HCT116 (cell line): Measurements from ENCODE around the gene MINK1. TPM values are rescaled to one million over a fixed set of nuclear protein-coding genes. Genes with fewer than 3 reads are reported as not detected.

Experiments used
- ATAC-seq: fragments of 200-7000 bp; cut with Tn5 transposase; 2 replicates; pipeline ENCODE4 v1.9.1; 2020; ENCODE audit warnings: mild to moderate bottlenecking, moderate library complexity
- BruUV-seq: library from RNA; stranded (reverse); fragments of 400-500 nt; replicated peaks from 2 replicates; lab custom pipeline; 2021; lab: Mats Ljungman, UMichigan
- CTCF ChIA-PET: fragments of 300-600 bp; sonication (Branson Sonifier 250); formaldehyde crosslinking; loops from one replicate; lab custom pipeline; 2021; ENCODE audit warnings: antibody characterized with exemption; lab: Charles Lee
- POLR2A ChIA-PET: fragments of 300-600, 350-600 bp; sonication (Branson Sonifier 250); formaldehyde crosslinking; loops from one replicate; lab custom pipeline; 2021; ENCODE audit warnings: antibody characterized with exemption; lab: Charles Lee
- RAD21 ChIA-PET, 2 experiments: fragments of 300-600 bp; sonication (Branson Sonifier 250); formaldehyde crosslinking; loops; one replicate each; lab custom pipeline; 2023; ENCODE audit warnings: low total read pairs in 2 of 2; ENCODE audit not compliant: uncharacterized antibody in 2 of 2, unreplicated experiment in 2 of 2, low non-redundant PET in 1 of 2; lab: Charles Lee
- DNase-seq: peaks from one replicate; pipeline ENCODE4 v3.0.0-alpha.2; 2010; ENCODE audit warnings: low read depth, low spot score
- H2AFZ ChIP-seq: fragments of 200-600 bp; shearing (Covaris generic), sonication (generic); 2 replicates; pipeline ENCODE4 v1.6.1; 2017; ENCODE audit warnings: low read depth, mixed run types, mixed read lengths, antibody characterized with exemption, low read length; ENCODE audit not compliant: poor library complexity, severe bottlenecking
- H3K27ac ChIP-seq: 2 replicates; pipeline ENCODE4 v1.5.1; 2012; ENCODE audit warnings: low read depth, low read length
- H3K27me3 ChIP-seq: fragments of 200-600 bp; sonication (generic); 2 replicates; pipeline ENCODE4 v1.6.1; 2016; ENCODE audit warnings: mixed run types, low read length, mixed read lengths; ENCODE audit not compliant: insufficient read depth
- H3K36me3 ChIP-seq, 2 experiments: fragments of 200-500 bp in 1 of 2; fragments of 200-600 bp in 1 of 2; sonication (Bioruptor generic) in 1 of 2; sonication (generic) in 1 of 2; 2 replicates each; pipeline versions ENCODE4 v1.5.1 to v1.6.1; 2014 to 2016; ENCODE audit warnings: low read length in 2 of 2, inconsistent platforms in 1 of 2, mixed read lengths in 1 of 2, mixed run types in 1 of 2; ENCODE audit not compliant: insufficient read depth in 2 of 2, control insufficient read depth in 1 of 2
- H3K4me1 ChIP-seq, 2 experiments: fragments of 200-600 bp in 1 of 2; sonication (generic) in 1 of 2; 2 replicates each; pipeline versions ENCODE4 v1.5.1 to v1.6.1; 2012 to 2017; ENCODE audit warnings: low read length in 2 of 2, inconsistent platforms in 1 of 2, mild to moderate bottlenecking in 1 of 2, mixed read lengths in 1 of 2, mixed run types in 1 of 2, moderate library complexity in 1 of 2; ENCODE audit not compliant: insufficient read depth in 2 of 2, control insufficient read depth in 1 of 2
- H3K4me2 ChIP-seq: fragments of 200-600 bp; sonication (generic); 2 replicates; pipeline ENCODE4 v1.6.1; 2017; ENCODE audit warnings: mixed run types, low read length, mixed read lengths
- H3K4me3 ChIP-seq, 2 experiments: fragments of 200-600 bp in 1 of 2; sonication (generic) in 1 of 2; replicated peaks in 1 of 2; 2 replicates each; pipeline ENCODE4 v1.5.1; 2011 to 2016; ENCODE audit warnings: low read length in 2 of 2, control low read depth in 1 of 2, low read depth in 1 of 2, mild to moderate bottlenecking in 1 of 2, mixed read lengths in 1 of 2, mixed run types in 1 of 2
- H3K79me2 ChIP-seq: fragments of 200-600 bp; sonication (generic); 2 replicates; pipeline ENCODE4 v1.6.1; 2017; ENCODE audit warnings: mild to moderate bottlenecking, mixed run types, low read length, moderate library complexity, mixed read lengths; ENCODE audit not compliant: insufficient read depth
- H3K9ac ChIP-seq: fragments of 200-600 bp; sonication (generic); 2 replicates; pipeline ENCODE4 v1.6.1; 2016; ENCODE audit warnings: low read length, mixed read lengths
- H3K9me2 ChIP-seq: fragments of 200-600 bp; sonication (generic), shearing (Covaris generic); 2 replicates; pipeline ENCODE4 v1.6.1; 2017; ENCODE audit warnings: mixed run types, mild to moderate bottlenecking, moderate library complexity; ENCODE audit not compliant: insufficient read depth
- H3K9me3 ChIP-seq, 2 experiments: fragments of 200-500 bp in 1 of 2; fragments of 200-600 bp in 1 of 2; sonication (Bioruptor generic) in 1 of 2; sonication (generic) in 1 of 2; 2 replicates each; pipeline ENCODE4 v1.6.1; 2014 to 2017; ENCODE audit warnings: low read length in 2 of 2, mixed read lengths in 2 of 2, inconsistent platforms in 1 of 2, low read depth in 1 of 2, mild to moderate bottlenecking in 1 of 2, mixed run types in 1 of 2, moderate library complexity in 1 of 2; ENCODE audit not compliant: control insufficient read depth in 1 of 2, insufficient read depth in 1 of 2
- H4K20me1 ChIP-seq: fragments of 200-600 bp; sonication (generic), shearing (Covaris generic); 2 replicates; pipeline ENCODE4 v1.6.1; 2017; ENCODE audit warnings: mixed run types, mild to moderate bottlenecking, moderate library complexity; ENCODE audit not compliant: insufficient read depth
- ATF3 ChIP-seq: IDR thresholded peaks from 2 replicates; pipeline ENCODE4 v1.6.1; 2012
- CBX3 ChIP-seq: IDR thresholded peaks from 2 replicates; pipeline ENCODE4 v1.6.1; 2012; ENCODE audit warnings: low read depth
- CTCF ChIP-seq, 3 experiments: fragments of 200-600 bp in 1 of 3; sonication (generic) in 1 of 3; IDR thresholded peaks in 2 of 3; conservative IDR thresholded peaks in 1 of 3; 2 replicates each; pipeline ENCODE4 v1.5.1; 2012 to 2017; ENCODE audit warnings: low read depth in 2 of 3, low read length in 2 of 3, antibody characterized with exemption in 1 of 3, borderline replicate concordance in 1 of 3, control low read depth in 1 of 3, mild to moderate bottlenecking in 1 of 3, mixed read lengths in 1 of 3, mixed run types in 1 of 3, moderate library complexity in 1 of 3; ENCODE audit not compliant: insufficient read depth in 1 of 3
- EGR1 ChIP-seq: IDR thresholded peaks from 2 replicates; pipeline ENCODE4 v1.6.1; 2012; ENCODE audit warnings: low read depth
- ELF1 ChIP-seq: IDR thresholded peaks from 2 replicates; pipeline ENCODE4 v1.6.1; 2012; ENCODE audit warnings: low read depth, borderline replicate concordance
- EZH2 ChIP-seq: fragments of 200-600 bp; sonication (generic); IDR thresholded peaks from 2 replicates; pipeline ENCODE4 v1.6.1; 2017; ENCODE audit warnings: antibody characterized with exemption, mixed run types
- FOSL1 ChIP-seq: IDR thresholded peaks from 2 replicates; pipeline ENCODE4 v1.6.1; 2012; ENCODE audit warnings: low read depth
- JUND ChIP-seq: IDR thresholded peaks from 2 replicates; pipeline ENCODE4 v1.6.1; 2012
- MAX ChIP-seq: IDR thresholded peaks from 2 replicates; pipeline ENCODE4 v1.6.1; 2012
- POLR2A ChIP-seq: IDR thresholded peaks from 2 replicates; pipeline ENCODE4 v1.7.0; 2011; ENCODE audit warnings: borderline replicate concordance; ENCODE audit not compliant: insufficient read depth, insufficient read length; ENCODE audit errors: extremely low read depth
- POLR2AphosphoS5 ChIP-seq: IDR thresholded peaks from 2 replicates; pipeline ENCODE4 v1.6.1; 2011; ENCODE audit warnings: mild to moderate bottlenecking, low read depth, low read length, moderate library complexity
- REST ChIP-seq: IDR thresholded peaks from 2 replicates; pipeline ENCODE4 v1.6.1; 2012; ENCODE audit warnings: low read depth
- SIN3A ChIP-seq: IDR thresholded peaks from 2 replicates; pipeline ENCODE4 v1.6.1; 2012; ENCODE audit warnings: low read depth
- SP1 ChIP-seq: IDR thresholded peaks from 2 replicates; pipeline ENCODE4 v1.6.1; 2012; ENCODE audit warnings: low read depth
- TCF7L2 ChIP-seq: IDR thresholded peaks from 2 replicates; pipeline ENCODE4 v1.7.0; 2011; ENCODE audit warnings: borderline replicate concordance, inconsistent platforms; ENCODE audit not compliant: insufficient read depth, insufficient read length; ENCODE audit errors: extremely low read depth
- YY1 ChIP-seq: IDR thresholded peaks from 2 replicates; pipeline ENCODE4 v1.6.1; 2011; ENCODE audit warnings: low read length, low read depth, moderate library complexity, mild to moderate bottlenecking; ENCODE audit not compliant: insufficient replicate concordance; ENCODE audit errors: extremely low read depth
- ZBTB33 ChIP-seq: IDR thresholded peaks from 2 replicates; pipeline ENCODE4 v1.6.1; 2011; ENCODE audit warnings: mild to moderate bottlenecking, low read length, moderate library complexity; ENCODE audit not compliant: insufficient replicate concordance; ENCODE audit errors: extremely low read depth
- ZFX ChIP-seq: fragments of 450-650 bp; IDR thresholded peaks from 2 replicates; pipeline ENCODE4 v1.6.1; 2017
- intact Hi-C: fragments of 100-400 bp; cut with micrococcal nuclease; formaldehyde crosslinking; loops from 2 replicates; pipeline ENCODE4 v1.10.0; 2022
- total RNA-seq: library from RNA; stranded (reverse); gene quantifications from one replicate; pipeline ENCODE4 v1.2.1, GENCODE V29; 2021; ENCODE audit not compliant: unreplicated experiment

MINK1 gene
- total RNA-seq, 1 experiment from 2014 or later: 85.2 TPM

GRCh38 chr17:4938688-4939545 lies 105.8 kb downstream of the MINK1 start:
- DNase-seq (no peak), ATAC-seq (no peak)
- Histone ChIP-seq H3K9ac (peak overlapping the region; percentile 96), H3K4me1 (peaks cover 16 to 37% of the 10 kb centered on the region in 2 experiments), H3K79me2 (peaks cover 54% of the 10 kb centered on the region), H3K36me3 (peaks cover 0 to 21% of the 10 kb centered on the region in 2 experiments; a peak in 1 of 4 replicates), H3K9me2 (no peaks in the 10 kb centered on the region), H3K4me3 (peak overlapping the region; percentile 86 to 93), H3K27me3 (no peaks in the 10 kb centered on the region), H3K9me3 (no peaks in the 10 kb centered on the region), H3K4me2 (peak overlapping the region; percentile 100), H3K27ac (peak overlapping the region; percentile 95), H2AFZ (no peak overlapping the region), H4K20me1 (no peaks in the 10 kb centered on the region)
- intact Hi-C loops: no loop called here
- TF ChIP-seq ELF1: no peak
- no peak for TF ChIP-seq CBX3
- TF ChIP-seq EGR1: no peak
- TF ChIP-seq CTCF (IDR thresholded peaks at IDR 0.05 in 2 of 3, conservative IDR thresholded peaks at IDR 0.05 in 1 of 3; ENCODE audit: borderline replicate concordance in 1 of 3, insufficient read depth in 1 of 3, low read depth in 2 of 3, low read length in 2 of 3): no peak
- no peak for TF ChIP-seq FOSL1
- no peak for TF ChIP-seq SP1
- TF ChIP-seq SIN3A: no peak
- TF ChIP-seq ZFX: no peak
- TF ChIP-seq ATF3: no peak
- no peak for TF ChIP-seq POLR2A
- no peak for TF ChIP-seq MAX
- TF ChIP-seq EZH2: no peak
- no peak for TF ChIP-seq YY1
- TF ChIP-seq TCF7L2: no peak
- TF ChIP-seq REST: no peak
- TF ChIP-seq POLR2AphosphoS5: no peak
- no peak for TF ChIP-seq ZBTB33
- TF ChIP-seq JUND: no peak
- ChIA-PET CTCF (interaction anchor here (1.3 to 2.4 kb wide), 3 partner anchors 28 to 123 kb away, joined by 3 to 15 read pairs (median 12); partner anchors contain the start of gene SPAG7), RAD21 (interaction anchor here (1.8 to 2.1 kb wide), 2 partner anchors 29 to 30 kb away, joined by 8 to 11 read pairs; partner anchors contain the start of gene SPAG7 (in 1 of the 2)), POLR2A (interaction anchor here (1.1 to 2.1 kb wide), 4 partner anchors 20 to 123 kb away, joined by 3 to 30 read pairs (median 5); partner anchors contain the start of genes CAMTA2 and SPAG7)
- TSS peak; percentile 21 for BruUV-seq
